ENCODE data around the gene UTS2R.
"Not testable (repeated sequence)": the region's sequence is repeated elsewhere in the genome, so short reads cannot be mapped to it uniquely, and the experiment has no call there.

Gene UTS2R

DNA sequence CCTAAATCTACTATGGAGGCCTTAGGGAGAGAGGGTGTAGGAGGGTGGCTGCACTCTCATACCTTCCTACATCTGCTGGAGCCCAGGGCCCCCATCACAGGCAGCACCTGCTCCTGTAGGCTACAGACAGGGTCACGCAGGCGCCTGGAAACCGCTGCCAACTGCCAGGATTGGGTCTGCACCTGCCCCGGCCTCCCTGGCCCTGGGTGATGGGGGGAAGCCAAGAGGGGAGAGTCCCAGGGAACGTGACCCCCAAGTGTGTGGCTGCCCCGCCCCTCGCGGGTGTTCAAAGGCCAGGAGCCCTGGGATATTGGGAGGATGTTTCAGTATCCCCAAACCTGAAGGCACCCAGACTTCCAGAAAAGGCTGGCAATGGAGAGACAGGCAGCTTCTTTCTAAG is 18.1 kb upstream of the UTS2R start:
- DNase-seq (ENCODE audit: low read depth in 2 of 3, low spot score in 2 of 3), result no peak

- no peak for DNase-seq (ENCODE audit: low read depth in 2 of 3, low spot score in 2 of 3)
Observed at GRCh38 chr17:82354804-82355308, 16.7 kb upstream of the UTS2R start.

DNA sequence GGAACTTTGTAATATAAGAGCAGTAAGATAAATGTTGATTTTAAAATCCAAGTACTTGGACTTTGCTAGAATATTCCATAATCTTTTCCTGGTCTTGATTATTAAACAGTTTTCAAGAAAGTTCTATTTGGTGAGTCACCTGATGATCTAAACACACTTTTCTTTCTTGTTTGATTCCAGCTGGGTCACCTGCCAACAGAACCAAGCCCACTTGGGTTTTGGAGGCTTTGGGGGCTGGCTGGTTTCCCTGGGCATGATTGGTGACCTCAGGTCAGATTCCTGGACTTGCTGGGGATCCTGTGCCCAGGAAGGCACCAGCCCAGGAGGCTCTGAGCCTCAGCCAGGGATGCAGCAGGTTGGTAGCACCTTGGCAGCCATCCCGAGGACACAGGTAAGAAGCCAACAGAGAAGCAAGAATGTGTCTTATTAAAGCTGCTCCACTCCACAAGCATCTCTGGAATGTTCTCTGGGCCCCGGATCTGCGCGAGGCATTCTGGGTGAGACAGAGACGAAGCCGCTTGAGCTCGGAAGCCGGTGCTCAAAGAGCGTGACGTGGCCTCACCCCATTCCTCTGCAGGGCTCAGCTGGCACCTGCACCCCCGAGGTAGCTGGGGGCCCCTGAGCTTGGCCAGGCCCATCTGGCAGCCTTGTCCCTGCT is 15.7 kb upstream of the UTS2R start:
- no peak for DNase-seq (ENCODE audit: low read depth in 2 of 3, low spot score in 2 of 3)

- DNase-seq (ENCODE audit: low read depth in 2 of 3, low spot score in 2 of 3), result no peak
Observed at GRCh38 chr17:82356845-82357355, 14.7 kb upstream of the UTS2R start.

DNA sequence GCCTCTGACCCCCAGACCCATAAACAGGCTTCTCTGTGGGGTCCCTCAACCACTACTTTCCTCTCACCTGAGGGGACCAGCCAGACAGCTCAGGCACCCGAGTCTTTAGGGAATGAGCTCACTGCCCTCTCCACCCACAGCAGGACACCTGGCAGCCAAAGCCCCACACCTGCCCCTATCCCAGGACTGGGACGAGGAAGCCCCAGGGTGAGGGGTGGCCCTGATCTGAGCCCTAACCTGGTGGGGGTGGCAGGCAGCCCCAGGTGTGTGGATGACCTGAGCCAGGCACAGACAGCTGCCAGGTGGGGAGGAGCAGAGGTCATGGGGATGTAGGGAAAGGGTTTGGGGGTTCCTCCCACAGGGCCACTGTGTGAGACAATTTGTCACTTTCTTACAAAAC is 14.2 kb upstream of the UTS2R start:
- no peak for DNase-seq (ENCODE audit: low read depth in 2 of 3, low spot score in 2 of 3)

DNA sequence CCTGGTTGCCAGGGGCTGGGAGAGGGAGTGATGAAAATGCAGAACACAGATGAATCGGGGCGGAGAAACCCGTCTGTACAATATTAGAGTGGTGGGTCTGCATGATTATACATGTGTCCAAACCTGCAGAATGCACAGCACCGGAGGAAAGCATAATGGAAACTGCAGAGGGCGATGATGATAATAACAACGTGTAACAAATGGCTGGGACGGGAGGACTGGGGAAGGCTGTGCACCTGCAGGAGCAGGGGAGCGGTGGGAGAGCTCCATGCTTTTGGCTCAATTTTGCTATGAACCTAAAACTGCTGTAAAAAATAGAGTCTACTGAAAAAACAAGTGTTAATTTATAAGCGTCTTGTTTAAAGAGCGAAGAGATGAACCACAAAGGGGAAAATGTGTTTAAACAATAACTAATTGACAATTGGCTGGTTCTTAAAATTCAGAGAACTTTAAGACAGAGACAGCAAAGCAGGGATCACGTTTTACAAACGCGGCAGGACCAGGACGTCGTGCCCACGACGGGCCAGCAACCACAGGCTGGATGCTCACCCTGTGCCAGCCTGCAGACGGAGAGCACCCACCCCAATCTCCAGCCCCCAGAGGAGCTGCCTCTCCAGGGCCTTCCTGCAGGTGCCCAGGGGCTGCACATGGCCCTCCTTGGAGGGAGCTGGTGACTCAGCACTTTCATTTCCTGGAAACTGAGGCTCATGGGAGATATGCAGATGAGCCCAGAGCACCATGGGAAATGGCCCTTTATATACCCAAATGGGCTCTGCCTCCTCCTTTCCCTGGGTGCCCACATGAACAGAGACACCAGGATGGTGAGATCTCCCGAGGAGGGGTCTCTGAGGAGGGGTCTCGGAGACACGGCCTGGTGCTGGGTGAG is 12.9 kb upstream of the UTS2R start, which contains the start of gene TEX19:
Gene TEX19, plus strand, starts transcription at position 783 of the 886 bp plus-strand sequence. CDS start 2,904 bp downstream, outside the sequence.
- DNase-seq (ENCODE audit: low read depth in 2 of 3, low spot score in 2 of 3), result no peak

- DNase-seq (ENCODE audit: low read depth in 2 of 3, low spot score in 2 of 3), result not testable (repeated sequence)
Observed at GRCh38 chr17:82359451-82360074, 12.0 kb upstream of the UTS2R start.

GRCh38 chr17:82361885-82362633 is 9.5 kb upstream of the UTS2R start:
- no peak for DNase-seq (ENCODE audit: low read depth in 2 of 3, low spot score in 2 of 3)

DNA sequence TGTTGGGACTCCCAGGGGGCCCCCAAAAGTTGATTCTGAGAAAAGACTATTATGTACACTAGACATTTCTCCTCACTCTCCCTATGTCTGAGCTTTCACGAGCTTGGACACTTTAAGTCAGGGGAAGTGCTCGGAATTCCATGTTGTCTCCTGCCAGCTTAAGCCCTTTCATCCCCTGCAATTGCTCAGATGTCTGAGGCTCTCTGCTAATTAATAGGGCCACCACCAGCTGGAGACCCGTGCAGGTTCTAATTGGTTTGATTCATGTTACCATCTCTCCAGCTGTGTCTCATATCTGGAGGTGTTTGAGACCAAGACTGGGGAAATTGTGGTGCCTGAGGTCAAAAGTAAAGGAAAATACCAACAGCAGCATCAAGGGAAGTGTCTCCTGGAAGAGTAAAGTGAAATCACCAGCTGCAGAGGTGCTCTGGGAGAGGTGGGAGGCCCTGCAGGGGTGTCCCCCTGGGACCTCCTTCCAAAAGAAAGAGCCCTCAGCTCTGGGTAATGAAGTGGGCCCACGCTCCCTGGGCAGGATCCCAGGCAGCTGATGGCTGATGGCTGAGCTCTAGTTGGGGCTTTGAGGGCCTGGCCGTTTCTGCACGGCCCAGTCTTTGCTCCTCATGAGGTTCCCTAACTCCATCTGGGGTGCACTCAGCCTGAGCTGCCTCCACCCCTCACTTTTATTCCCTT is 5.8 kb upstream of the UTS2R start:
- no peak for DNase-seq (ENCODE audit: low read depth in 2 of 3, low spot score in 2 of 3)

GRCh38 chr17:82366749-82367148 is 4.8 kb upstream of the UTS2R start:
- DNase-seq (ENCODE audit: low read depth in 2 of 3, low spot score in 2 of 3), result no peak

GRCh38 chr17:82367724-82368524 is 3.6 kb upstream of the UTS2R start:
- DNase-seq (ENCODE audit: low read depth in 2 of 3, low spot score in 2 of 3), result no peak

DNA sequence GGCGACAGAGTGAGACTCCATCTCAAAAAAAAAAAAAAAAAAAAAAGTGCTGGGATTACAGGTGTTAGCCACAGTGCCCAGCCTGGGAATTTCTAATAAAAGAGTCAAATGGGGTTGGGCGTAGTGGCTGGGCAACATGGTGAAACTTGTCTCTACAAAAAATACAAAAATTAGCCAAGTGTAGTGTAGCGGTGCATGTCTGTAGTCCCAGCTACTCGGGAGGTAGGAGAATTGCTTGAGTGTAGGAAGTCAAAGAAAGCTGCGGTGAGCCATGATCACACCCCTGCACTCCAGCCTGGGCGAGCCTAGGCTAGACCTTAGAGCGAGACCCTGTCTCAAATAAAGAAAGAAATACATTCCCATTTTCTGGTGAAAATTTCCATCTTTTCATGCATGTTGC is 2.4 kb upstream of the UTS2R start:
- no peak for DNase-seq (ENCODE audit: low read depth in 2 of 3, low spot score in 2 of 3)

GRCh38 chr17:82370471-82371332 is 863 bp upstream of the UTS2R start:
- DNase-seq (ENCODE audit: low read depth in 2 of 3, low spot score in 2 of 3), result no peak

DNA sequence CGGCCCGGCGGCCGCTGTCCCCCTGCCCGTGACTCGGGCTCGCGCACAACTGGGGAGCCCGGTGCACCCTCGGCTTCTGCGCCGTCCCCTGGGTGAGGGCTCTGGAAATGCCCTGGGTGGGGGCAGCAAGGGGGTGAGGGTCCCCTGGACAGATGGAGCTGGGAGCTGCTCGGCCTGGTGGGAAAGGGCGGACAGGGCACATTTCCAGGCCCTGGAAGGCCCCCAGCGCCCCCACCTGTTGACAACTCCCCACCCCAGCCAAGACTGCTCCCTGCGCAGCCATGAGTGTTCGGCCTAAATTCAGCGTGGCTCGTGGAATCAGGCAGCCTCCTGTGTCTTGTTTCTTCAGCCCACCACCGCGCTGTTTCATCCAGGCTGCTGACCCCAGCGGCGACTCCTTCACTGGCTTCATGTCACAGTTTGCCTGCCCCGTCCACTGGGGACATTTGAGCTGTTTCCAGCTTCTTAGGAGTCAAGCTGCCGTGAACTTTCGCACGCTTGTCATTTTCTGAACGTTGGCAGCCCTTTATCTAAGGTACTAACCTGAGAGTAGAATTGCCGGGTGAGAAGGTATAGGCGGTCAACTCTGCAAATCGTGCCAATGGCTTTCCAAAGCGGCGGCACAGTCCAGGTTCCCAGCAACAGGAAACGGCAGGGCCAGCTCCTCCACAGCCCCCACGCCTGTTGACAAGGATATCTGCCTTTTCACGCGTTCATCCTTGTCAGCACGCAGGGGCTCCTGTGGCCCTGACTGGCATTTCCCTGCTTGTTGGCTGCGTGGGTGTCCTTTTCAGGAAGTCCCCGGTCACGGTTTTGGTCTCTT is 895 bp downstream of the UTS2R start:
- DNase-seq (ENCODE audit: low read depth in 2 of 3, low spot score in 2 of 3), result no peak

- DNase-seq (ENCODE audit: low read depth in 2 of 3, low spot score in 2 of 3), result not testable (repeated sequence)
Observed at GRCh38 chr17:82373072-82373452, 1.5 kb downstream of the UTS2R start.

DNA sequence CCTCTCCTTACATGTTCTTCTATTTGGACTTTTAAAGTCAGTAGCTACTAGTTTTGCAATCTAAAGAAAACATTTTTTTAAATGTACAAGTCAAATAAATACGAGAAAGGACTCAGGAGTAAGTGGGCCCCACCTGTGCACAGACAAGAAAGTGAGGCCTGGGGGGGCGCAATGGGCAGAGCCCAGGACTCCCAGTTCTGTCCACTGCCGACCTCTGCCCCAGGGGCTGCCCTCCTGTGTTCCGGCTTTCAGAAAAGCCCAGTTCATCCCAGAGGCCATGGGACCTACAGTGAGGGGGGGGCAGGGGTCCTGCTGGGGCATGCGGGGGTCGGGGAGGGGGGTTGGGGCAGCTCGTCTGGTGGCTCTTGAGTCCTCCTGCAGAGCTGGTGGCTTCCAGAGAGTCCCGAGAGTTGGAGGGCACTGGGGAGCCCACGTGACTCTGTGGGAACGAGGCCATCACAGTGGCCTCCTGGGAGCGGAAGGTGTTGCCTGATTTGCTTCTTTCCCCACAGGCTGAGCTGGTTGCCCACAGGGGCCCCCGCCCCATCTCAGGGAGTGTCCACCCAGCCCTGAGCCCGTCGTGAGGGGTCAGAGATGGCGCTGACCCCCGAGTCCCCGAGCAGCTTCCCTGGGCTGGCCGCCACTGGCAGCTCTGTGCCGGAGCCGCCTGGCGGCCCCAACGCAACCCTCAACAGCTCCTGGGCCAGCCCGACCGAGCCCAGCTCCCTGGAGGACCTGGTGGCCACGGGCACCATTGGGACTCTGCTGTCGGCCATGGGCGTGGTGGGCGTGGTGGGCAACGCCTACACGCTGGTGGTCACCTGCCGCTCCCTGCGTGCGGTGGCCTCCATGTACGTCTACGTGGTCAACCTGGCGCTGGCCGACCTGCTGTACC is 2.4 kb downstream of the UTS2R start:
- DNase-seq (ENCODE audit: low read depth in 2 of 3, low spot score in 2 of 3), result no peak

Data from activated CD8-positive, alpha-beta memory T cell treated with anti-CD3 and anti-CD28 coated beads for 48 hours (primary cell).